ENCODE data around the gene TRAF2. TPM values are rescaled to one million over a fixed set of nuclear protein-coding genes. Genes with fewer than 3 reads are reported as not detected.
"Not testable (repeated sequence)": the region's sequence is repeated elsewhere in the genome, so short reads cannot be mapped to it uniquely, and the experiment has no call there.

Gene TRAF2
- 16.9 and 18.5 TPM in 2 replicates for total RNA-seq (2014; rRNA removed; shearing (Covaris generic))
- 16.8 and 20.3 TPM in 2 replicates for polyA plus RNA-seq (2015; cell fraction: cytosol; rRNA removed)
- 23.4 and 26.6 TPM in 2 replicates for polyA plus RNA-seq (2015; cell fraction: nucleus; rRNA removed)

GRCh38 chr9:136885950-136886578, at the start of gene TRAF2:
Gene TRAF2 (plus strand): TSS chr9:136886516. CDS start chr9:136898741, 12,225 bp downstream.
- DNase-seq (ENCODE audit: low read depth) = peak; percentile 99

DNA sequence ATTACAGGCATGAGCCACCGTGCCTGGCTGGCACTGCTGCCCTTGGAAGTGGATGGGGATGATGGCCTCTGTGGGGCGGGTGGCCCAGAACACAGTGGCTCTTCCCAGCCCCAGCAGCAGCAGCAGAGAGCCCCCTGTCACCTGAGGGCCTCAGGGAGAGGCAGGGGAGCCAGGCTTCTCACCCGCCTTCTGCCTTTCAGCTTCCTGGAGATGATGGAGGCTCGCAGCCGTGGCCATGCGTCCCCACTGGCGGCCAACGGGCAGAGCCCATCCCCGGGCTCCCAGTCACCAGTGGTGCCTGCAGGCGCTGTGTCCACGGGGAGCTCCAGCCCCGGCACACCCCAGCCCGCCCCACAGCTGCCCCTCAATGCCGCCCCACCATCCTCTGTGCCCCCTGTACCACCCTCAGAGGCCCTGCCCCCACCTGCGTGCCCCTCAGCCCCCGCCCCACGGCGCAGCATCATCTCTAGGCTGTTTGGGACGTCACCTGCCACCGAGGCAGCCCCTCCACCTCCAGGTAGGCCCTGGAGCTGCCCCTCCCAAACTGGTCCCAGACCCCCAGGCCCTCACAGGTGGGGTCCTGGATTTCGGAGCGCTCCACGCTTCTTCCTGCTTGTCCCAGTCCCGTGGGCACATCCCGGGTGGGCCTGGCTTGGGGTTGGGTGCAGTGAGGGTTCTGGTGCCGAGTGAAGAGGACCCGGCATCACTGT, 49.0 kb upstream of the TRAF2 start:
- no peak for DNase-seq (ENCODE audit: low read depth)

- not testable (repeated sequence) for DNase-seq (ENCODE audit: low read depth)
These were observed 48.4 kb upstream of the TRAF2 start for GRCh38 chr9:136837856-136838277.

- no peak for DNase-seq (ENCODE audit: low read depth)
These were observed 47.7 kb upstream of the TRAF2 start for GRCh38 chr9:136838314-136839228.

- DNase-seq (ENCODE audit: low read depth) = no peak
These were observed 46.8 kb upstream of the TRAF2 start for GRCh38 chr9:136839229-136840139.

GRCh38 chr9:136840140-136840876, 46.0 kb upstream of the TRAF2 start:
- DNase-seq (ENCODE audit: low read depth) = no peak

DNA sequence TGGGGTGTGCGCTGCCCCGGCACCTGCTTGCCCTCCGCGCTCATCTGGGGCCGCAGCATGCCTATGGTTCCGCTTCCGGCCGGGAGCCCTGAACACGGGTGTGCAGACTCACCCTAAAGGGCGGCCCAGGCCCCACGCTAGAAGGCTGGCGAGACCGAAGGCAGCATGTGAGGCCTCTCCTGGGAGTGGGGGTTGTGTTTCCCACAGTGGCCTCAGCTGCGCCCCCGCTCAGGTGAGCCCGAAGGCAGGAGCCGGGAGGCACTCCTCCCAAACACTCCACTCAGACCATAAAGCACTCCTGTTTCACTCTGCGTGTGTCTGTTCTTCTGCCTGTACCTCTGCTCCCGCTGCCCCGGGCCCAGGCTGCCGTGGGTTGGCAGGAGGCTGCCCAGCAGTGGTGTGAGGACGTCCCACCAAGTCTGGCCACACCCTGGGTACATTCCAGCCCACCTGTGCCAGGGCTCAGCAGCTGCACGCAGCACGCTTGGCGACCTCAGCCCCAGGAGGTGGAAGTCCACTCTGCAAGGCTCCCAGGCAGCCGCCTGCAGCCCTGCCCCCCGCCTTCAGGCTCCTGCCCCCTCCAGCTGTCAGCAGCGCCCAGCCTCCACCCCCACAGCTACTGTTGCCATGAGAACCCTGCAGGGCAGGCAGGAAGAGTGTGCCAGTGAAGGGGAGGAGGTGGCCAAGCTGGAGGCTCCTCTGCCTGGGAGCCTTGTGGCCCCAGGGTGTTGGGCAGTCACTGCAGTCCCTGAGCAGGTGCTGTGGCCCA, 45.3 kb upstream of the TRAF2 start:
- peak; percentile 60 for DNase-seq (ENCODE audit: low read depth)

- DNase-seq (ENCODE audit: low read depth) = not testable (repeated sequence)
These were observed 44.5 kb upstream of the TRAF2 start for GRCh38 chr9:136841646-136842379.

GRCh38 chr9:136842380-136842948, 43.9 kb upstream of the TRAF2 start, which contains the start of gene AJM1:
Gene AJM1 (plus strand): TSS chr9:136842478. CDS start chr9:136844415, 1,937 bp downstream.
- DNase-seq (ENCODE audit: low read depth) = peak; percentile 71

GRCh38 chr9:136843159-136843800, 43.0 kb upstream of the TRAF2 start:
- DNase-seq (ENCODE audit: low read depth) = not testable (repeated sequence)

- not testable (repeated sequence) for DNase-seq (ENCODE audit: low read depth)
These were observed 42.2 kb upstream of the TRAF2 start for GRCh38 chr9:136843801-136844740.

- no peak for DNase-seq (ENCODE audit: low read depth)
These were observed 41.4 kb upstream of the TRAF2 start for GRCh38 chr9:136844761-136845464.

- no peak for DNase-seq (ENCODE audit: low read depth)
These were observed 40.7 kb upstream of the TRAF2 start for GRCh38 chr9:136845465-136846260.

DNA sequence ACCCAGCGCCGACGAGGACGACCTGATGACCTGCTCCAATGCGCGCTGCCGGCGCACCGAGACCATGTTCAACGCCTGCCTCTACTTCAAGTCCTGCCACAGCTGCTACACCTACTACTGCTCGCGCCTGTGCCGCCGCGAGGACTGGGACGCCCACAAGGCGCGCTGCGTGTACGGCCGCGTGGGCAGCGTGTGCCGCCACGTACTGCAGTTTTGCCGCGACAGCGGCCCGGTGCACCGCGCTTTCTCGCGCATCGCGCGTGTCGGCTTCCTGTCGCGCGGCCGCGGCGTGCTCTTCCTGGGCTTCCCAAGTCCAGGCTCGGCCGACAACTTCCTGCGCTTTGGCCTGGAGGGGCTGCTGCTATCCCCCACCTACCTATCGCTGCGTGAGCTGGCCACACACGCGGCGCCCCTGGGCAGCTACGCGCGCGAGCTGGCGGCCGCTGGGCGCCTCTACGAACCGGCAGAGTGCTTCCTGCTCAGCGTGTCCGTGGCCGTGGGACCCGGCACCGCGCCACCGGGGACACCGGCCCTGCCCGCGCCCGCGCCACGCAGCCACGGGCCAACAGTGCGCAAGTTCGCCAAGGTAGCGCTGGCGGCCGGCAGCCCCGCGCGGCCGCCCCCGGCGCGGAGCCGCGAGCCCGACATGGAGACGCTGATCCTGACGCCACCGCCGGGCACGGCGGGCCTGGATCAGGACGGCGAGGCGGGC, 39.8 kb upstream of the TRAF2 start:
- DNase-seq (ENCODE audit: low read depth) = no peak
